LHCN-M2 (cell line): ENCODE data around the gene TRMT11. TPM values are rescaled to one million over a fixed set of nuclear protein-coding genes. Genes with fewer than 3 reads are reported as not detected.
"Not testable (repeated sequence)": the region's sequence is repeated elsewhere in the genome, so short reads cannot be mapped to it uniquely, and the experiment has no call there.

Experiments
- DNase-seq: peaks from one replicate; pipeline ENCODE4 v3.0.0-alpha.2; 2012; ENCODE audit warnings: low read depth
- total RNA-seq: library from RNA; depleted of rRNA; stranded (reverse); fragments of >200 nt; gene quantifications from 2 replicates; pipeline ENCODE4 v1.2.3, GENCODE V29; 2014

Gene TRMT11
- total RNA-seq, 1 experiment from 2014 or later = 20.7 TPM

- peak; percentile 96 for DNase-seq
Measured at GRCh38 chr6:125956506-125957390, 29.6 kb upstream of the TRMT11 start, which contains the start of gene HINT3. HINT3 (plus strand) TSS chr6:125956770; CDS start chr6:125956978, 208 bp downstream.

DNA sequence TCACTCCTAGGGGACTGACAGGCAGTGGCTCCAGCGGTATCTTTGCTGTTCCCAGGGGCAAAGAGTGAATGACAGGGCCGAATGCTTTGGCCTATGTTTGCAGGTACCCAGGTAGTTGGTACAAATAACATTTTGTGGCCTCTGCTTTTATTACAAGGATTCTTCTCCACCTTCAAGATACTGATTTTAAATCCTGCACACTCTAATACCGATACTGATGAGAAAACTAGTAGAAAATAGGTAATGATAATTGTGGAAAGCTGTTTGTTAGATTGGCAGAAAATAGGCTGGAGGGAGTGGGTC is 29.0 kb upstream of the TRMT11 start:
- DNase-seq = no peak

- DNase-seq = peak; percentile 45
Measured at GRCh38 chr6:125957845-125958244, 28.5 kb upstream of the TRMT11 start.

DNA sequence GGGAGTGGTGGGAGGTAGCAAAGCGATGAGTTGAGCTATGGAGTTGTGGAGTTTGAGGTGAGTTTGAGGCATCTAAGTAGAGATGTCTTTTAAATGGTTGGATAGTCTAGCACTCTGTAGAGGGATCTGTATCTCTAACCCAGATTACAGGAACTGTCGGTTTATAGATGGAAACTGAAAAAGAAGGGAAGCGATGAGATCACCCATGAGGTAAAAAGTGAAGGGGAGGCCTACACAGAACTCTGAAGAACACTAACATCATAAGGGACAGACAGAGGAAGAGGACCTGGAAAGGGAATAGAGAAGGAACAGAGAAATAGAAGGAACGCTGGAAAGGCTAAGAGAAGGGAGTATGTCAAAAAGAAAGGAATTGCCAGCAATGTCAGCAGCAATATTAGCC is 27.3 kb upstream of the TRMT11 start:
- DNase-seq = no peak

DNA sequence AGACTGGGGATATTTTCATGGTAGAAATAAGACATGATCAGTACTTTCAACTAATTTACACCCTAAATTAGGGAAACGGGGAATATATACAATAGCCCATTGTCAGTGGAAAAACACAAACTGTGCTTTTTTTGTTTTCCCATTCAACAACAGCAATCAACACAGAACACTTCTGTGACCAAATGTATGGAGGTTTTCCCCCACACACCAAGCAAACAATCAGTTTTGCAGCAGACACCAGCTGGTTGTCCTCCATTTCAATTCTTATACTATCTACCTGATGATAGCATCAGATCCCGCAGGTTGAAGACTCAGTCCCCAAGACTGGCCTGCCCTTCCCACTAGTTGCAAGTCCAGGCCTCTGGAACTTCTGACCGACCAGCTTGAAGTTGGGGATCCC is 25.2 kb upstream of the TRMT11 start:
- no peak for DNase-seq

DNA sequence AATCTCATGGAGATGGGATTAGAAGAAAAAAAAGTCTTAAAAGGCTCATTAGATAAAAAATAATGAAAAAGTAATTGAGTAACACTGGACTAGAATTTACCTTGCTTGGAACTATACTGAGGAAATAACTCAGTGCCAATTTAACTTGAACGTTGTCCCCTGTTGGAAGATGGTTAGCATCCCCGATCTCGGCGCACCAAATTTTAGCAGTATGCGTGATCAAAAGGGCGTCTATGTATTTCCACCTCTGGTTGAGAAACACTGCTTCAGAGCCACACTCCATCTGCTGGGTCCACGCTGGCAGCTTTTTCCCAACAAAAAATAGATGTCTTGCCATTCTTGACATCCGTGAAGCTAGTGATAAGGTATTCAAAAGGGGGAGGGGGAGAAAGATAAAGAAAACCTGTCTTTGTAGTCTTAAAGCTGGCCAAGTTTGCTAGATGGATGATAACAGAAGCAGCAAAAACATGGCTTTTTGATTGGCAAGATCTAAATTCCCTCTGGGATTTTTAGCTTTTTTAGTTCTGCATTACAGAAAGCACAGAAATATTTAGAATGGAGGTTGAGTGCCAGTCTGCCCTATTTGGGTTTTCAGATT is 23.3 kb upstream of the TRMT11 start:
- no peak for DNase-seq

- no peak for DNase-seq
Measured at GRCh38 chr6:125963817-125964216, 22.5 kb upstream of the TRMT11 start.

- DNase-seq = no peak
Measured at GRCh38 chr6:125966569-125966968, 19.8 kb upstream of the TRMT11 start.

- DNase-seq = no peak
Measured at GRCh38 chr6:125968493-125968892, 17.8 kb upstream of the TRMT11 start.

DNA sequence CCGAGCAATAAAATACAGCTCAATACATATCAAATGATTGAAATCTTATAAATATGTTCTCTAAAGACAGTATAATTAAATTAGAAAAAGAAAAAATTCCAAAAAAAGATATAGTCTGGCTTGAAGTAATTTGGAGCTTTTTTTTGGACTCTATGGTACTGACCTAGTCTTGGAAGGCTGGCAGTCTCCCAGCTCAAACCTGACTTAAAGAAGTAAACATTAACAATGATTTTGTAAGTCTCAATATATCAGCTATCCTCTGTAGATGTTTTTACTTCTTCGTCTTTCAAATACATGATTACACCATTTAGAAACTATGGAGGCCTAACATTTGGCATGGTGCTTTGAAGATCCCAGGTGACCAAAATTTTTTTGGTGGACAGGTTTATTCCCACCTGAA is 15.6 kb upstream of the TRMT11 start:
- DNase-seq = no peak

GRCh38 chr6:125972478-125972877 is 13.9 kb upstream of the TRMT11 start:
- DNase-seq = not testable (repeated sequence)

DNA sequence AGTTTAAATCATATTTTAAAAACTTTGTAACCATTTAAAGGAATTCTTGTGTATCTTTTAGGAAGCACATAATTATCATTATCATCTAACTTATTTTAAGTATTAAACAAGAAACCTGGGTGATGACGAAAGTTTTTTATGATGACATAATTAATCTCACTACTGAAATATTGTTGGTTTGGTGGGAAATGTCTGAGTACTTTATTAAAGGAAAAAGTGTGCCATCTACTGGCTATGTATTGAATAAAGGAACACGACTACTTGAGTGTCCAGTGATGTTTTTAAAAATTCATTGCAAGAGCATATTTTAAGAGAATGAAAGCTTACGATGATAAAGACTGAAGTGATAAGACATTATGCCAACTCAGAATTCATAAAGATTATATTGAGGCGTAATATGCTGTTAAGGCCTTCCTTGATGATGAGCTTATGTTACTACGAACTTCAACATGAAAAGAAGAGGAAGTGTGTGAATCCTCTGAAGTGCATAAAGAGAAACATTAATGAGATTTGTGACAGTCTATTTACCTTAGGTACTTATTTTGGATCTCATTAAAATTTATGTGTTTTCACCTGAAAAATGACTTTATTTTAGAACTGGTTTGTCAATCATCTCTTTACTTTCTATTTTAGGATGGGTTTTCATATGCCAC is 12.0 kb upstream of the TRMT11 start:
- DNase-seq = peak; percentile 63

GRCh38 chr6:125979101-125979500 is 7.2 kb upstream of the TRMT11 start:
- no peak for DNase-seq

GRCh38 chr6:125981571-125982185 is 4.7 kb upstream of the TRMT11 start:
- no peak for DNase-seq

DNA sequence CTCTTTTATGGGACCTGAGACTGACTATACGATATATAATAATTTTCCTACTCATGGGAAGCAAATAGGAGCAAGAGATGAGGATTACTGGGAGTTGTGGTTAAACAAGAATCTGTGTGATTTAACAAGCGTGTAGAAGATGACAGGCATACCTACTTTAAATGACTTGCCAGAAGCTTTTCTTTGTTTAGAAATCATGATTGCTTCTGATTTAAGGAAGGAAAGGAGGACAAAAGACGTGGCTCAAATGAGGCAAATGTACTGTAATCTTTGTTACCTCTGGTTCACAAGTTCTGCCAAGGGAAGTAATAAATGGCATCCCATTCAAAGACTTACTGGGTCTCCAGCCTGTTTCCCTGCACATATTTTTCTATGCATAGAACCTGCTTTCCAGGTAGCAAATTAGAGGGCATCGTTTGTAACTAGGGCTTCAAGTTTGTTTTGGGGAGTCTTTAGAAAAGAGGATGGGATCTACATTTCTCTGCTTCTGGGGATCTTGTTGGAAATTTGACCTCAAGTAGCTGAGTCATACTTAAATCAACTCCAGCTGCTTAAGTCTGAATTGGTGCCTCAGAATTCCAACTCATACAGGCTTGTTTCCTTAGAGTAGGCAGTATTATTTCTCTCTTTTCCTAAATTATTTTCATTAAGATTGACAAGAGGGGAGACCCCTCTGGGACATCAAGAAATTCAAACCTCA is 2.9 kb upstream of the TRMT11 start:
- peak; percentile 73 for DNase-seq

- peak; percentile 64 for DNase-seq
Measured at GRCh38 chr6:125984311-125984710, 2.0 kb upstream of the TRMT11 start.

DNA sequence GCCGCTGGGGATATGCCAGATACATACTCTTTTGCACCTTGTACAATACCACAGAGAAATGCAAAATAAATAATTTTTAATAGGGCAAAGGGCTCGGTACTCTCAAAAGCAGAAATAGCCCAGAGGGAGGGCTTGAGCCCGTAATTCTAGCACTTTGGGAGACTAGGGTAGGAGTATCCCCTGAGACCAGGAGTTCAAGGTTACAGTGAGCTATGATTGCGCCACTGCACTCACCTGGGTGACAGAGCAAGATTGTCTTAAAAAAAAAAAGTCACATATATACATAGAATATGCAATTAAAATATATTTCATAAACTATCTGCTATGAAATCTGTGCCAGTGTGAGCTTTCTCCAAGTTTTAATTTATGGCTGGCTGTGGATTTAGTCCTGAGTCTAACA is 818 bp upstream of the TRMT11 start:
- no peak for DNase-seq

DNA sequence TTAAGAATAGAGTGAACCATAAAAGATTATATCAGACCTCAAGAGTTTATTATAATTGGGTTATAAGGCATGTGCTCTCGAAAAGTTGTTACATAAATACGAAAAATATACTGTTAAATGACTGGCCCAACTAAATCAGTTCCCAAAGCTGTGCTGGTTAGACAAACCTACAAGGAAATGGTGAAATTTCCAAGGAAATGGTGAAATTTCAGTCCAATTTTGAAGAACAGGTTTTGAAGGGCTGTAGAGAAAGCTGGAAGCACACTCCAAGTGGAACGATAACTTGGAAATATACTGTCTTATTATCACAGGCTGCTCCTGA is 400 bp upstream of the TRMT11 start:
- no peak for DNase-seq

- no peak for DNase-seq
Measured at GRCh38 chr6:125987026-125987617, 782 bp downstream of the TRMT11 start.

GRCh38 chr6:125988280-125988679 is 1.9 kb downstream of the TRMT11 start:
- DNase-seq = no peak

DNA sequence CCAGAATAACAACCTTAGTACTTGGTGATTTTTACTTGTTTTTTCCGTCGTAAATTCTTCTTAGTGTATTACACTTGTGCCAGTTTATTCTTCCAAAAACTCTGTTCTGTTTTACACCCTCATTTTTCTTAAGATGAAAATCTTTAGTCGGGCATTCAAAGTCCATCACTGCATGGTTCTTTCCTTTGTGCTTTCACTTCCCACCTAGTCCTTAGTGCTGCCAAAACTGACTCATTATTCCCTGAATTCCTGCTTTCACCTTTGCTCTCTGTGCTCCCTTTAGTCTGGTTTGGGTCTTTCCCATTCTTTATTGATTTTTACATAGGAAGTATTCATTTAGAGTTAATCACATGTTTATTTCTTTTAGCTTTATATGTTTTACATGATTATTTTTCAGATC is 3.3 kb downstream of the TRMT11 start:
- DNase-seq = no peak
